Transverse colon (tissue), 4 donors: Measurements from ENCODE around the gene LMTK2. TPM values are rescaled to one million over a fixed set of nuclear protein-coding genes. Genes with fewer than 3 reads are reported as not detected.

Source experiments
- DNase-seq: peaks from one replicate; pipeline ENCODE4 v3.0.0-alpha.2; 2019
- H3K27ac ChIP-seq, 4 donors: fragments of 200-600 bp; sonication (generic); 2 replicates each; pipeline ENCODE4 v1.5.1; 2016 to 2018; ENCODE audit warnings: inconsistent platforms in 4 of 4
- H3K27me3 ChIP-seq: fragments of 200-600 bp; sonication (generic); 2 replicates; pipeline ENCODE4 v1.5.1; 2017; ENCODE audit warnings: inconsistent platforms
- H3K36me3 ChIP-seq, 4 donors: fragments of 200-600 bp; sonication (generic); 2 replicates each; pipeline ENCODE4 v1.5.1; 2017 to 2019; ENCODE audit warnings: inconsistent platforms in 4 of 4
- H3K4me1 ChIP-seq, 4 donors: fragments of 200-600 bp; sonication (generic); 2 replicates each; pipeline ENCODE4 v1.5.1; 2017 to 2020; ENCODE audit warnings: inconsistent platforms in 4 of 4
- H3K4me3 ChIP-seq, 4 donors: fragments of 200-600 bp; sonication (generic); 1 replicate in 1 of 4; 2 replicates in 3 of 4; pipeline versions ENCODE4 v1.5.1 to v1.6.1; 2017 to 2019; ENCODE audit warnings: inconsistent platforms in 4 of 4
- H3K9me3 ChIP-seq, 2 donors: fragments of 200-600 bp; sonication (generic); 2 replicates each; pipeline ENCODE4 v1.5.1; 2017 to 2019; ENCODE audit warnings: inconsistent platforms in 2 of 2
- CTCF ChIP-seq, 5 experiments: fragments of 200-600 bp in 3 of 5; fragments of 450-650 bp in 2 of 5; sonication (generic) in 3 of 5; IDR thresholded peaks; 1 replicate in 2 of 5; 2 replicates in 3 of 5; pipeline ENCODE4 v1.5.1; 2016 to 2017; ENCODE audit warnings: antibody characterized with exemption in 5 of 5, inconsistent platforms in 3 of 5, mild to moderate bottlenecking in 2 of 5, moderate library complexity in 1 of 5
- EP300 ChIP-seq: sonication (generic); formaldehyde crosslinking; IDR thresholded peaks from one replicate; pipeline ENCODE4 v1.6.1; 2017; ENCODE audit warnings: antibody characterized with exemption, low read depth
- POLR2A ChIP-seq: fragments of 450-650 bp; IDR thresholded peaks from one replicate; pipeline ENCODE4 v1.6.1; 2016; ENCODE audit warnings: antibody characterized with exemption, mild to moderate bottlenecking, moderate library complexity
- POLR2AphosphoS5 ChIP-seq, 3 donors: sonication (generic); formaldehyde crosslinking; IDR thresholded peaks; one replicate each; pipeline ENCODE4 v1.6.1; 2016; ENCODE audit warnings: antibody characterized with exemption in 3 of 3
- WGBS, 2 donors: methylation state at CpG; one replicate each; pipeline ENCODE4 v1.1.5; 2018; ENCODE audit warnings: low coverage in 1 of 2; 5-methylcytosine and 5-hydroxymethylcytosine counted together
- in situ Hi-C, 4 donors: fragments of 200-750 bp; cut with MboI; loops; one replicate each; pipeline versions ENCODE4 v1.15.0 to v1.15.1; 2017; ENCODE audit warnings: low sequenced_read_pairs in 3 of 4, low pct_ligation_motif_present in 1 of 4, low pct_unique_long_range_greater_than_20kb in 1 of 4
- intact Hi-C: fragments of 100-400 bp; cut with DNase I; formaldehyde crosslinking; loops from one replicate; pipeline ENCODE4 v1.15.1; 2023; ENCODE audit warnings: low total_unique reads
- total RNA-seq, 4 donors: library from RNA; depleted of rRNA; stranded (reverse); fragments of >200 nt; gene quantifications; one replicate each; pipeline ENCODE4 v1.1.0, GENCODE V29; 2016

Gene LMTK2
- total RNA-seq, 4 donors from 2014 or later, result 51.6 to 106 (median 62.2) TPM

GRCh38 chr7:98178321-98178720 lies 71.7 kb downstream of the LMTK2 start:
- DNase-seq, result no peak

DNA sequence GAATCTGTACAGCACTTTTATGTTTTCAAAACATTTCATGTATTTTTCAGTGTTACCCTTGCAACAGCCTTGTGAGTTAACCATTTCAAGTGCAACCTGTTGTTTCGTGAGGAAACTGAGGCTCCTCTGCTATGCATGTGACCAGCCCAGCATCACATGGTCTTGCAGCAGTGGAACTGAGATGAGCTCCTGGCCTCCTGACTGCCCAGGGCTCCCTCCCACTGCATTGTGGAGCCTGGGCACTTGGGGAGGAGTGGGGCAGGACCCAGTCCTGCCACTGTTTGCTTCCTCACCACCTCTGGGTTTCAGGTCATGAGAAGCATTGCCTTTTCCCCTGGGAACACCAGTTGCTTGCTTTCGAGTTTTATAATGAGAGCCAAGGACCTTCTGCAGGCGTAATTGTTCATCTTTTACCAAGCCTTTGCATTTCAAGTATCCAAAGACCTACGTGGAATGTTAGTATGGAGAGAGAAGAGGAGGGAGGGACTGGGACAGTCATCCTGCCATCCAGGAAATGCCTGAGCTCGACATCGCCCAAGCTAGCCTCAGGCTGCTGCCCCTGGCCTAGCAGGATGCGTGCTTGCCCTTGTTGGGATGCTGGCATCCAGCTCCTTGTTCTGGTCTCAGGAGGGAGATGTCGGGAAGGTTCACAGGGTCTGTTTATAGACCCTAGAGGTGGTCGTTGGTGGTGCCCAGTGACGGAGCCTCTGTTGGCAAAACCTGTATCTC lies 72.3 kb downstream of the LMTK2 start:
- in situ Hi-C loops, result no loop called here
- Histone ChIP-seq H3K36me3 (no peaks in the 10 kb centered on the region), H3K4me1 (no peaks in the 10 kb centered on the region), H3K27me3 (no peaks in the 10 kb centered on the region), H3K9me3 (no peaks in the 10 kb centered on the region), H3K4me3 (no peak overlapping the region), H3K27ac (no peak overlapping the region)
- WGBS, 2 donors, result 83 to 87% methylated on average over 3 to 10 of the region's 10 CpGs
- no peak for TF ChIP-seq CTCF (IDR thresholded peaks at IDR 0.05)
- TF ChIP-seq EP300, result no peak
- TF ChIP-seq POLR2A, result no peak
- no peak for TF ChIP-seq POLR2AphosphoS5 (IDR thresholded peaks at IDR 0.05)
- intact Hi-C loops, result no loop called here
- no peak for DNase-seq

More at GRCh38 chr7:98178321-98178720, 71.7 kb downstream of the LMTK2 start:
- Histone ChIP-seq H3K27me3 (no peaks in the 10 kb centered on the region), H3K27ac (no peak overlapping the region), H3K4me1 (no peaks in the 10 kb centered on the region), H3K36me3 (no peaks in the 10 kb centered on the region), H3K4me3 (no peak overlapping the region), H3K9me3 (no peaks in the 10 kb centered on the region)
- TF ChIP-seq EP300 (no peak), POLR2A (no peak), POLR2AphosphoS5 (IDR thresholded peaks at IDR 0.05) (no peak), CTCF (IDR thresholded peaks at IDR 0.05) (no peak)
- 88 to 93% methylated on average over 10 to 16 of the region's 16 CpGs for WGBS, 2 donors
- in situ Hi-C loops (no loop called here), intact Hi-C loops (no loop called here)

DNA sequence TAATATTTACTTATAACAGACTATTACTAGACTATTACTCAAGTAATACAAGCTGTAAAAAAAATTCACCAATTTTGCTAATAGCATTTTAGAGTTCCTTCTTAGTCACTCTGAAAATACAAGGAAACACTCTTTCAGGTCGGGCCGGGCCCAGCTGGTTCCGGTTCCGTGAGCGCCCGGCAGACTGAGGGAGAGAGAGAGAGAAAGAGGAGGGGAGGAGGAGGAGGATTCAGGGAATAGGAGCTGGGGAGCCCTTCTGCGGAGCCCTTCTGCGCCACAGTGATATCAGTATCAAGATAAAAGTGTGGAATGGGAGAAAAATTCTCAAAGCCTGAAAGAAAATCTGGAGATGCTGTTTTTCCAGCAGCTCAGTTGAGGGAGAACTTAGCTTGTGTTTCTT lies 74.1 kb downstream of the LMTK2 start:
- H3K4me3 ChIP-seq, result no peak overlapping the region
- intact Hi-C loops (loop anchor here (5.0 kb wide), 1 partner anchor 1147 kb away; the partner anchor contains the start of gene ARPC1A), in situ Hi-C loops (no loop called here)
- DNase-seq, result no peak
- WGBS, 2 donors, result 91 to 94% methylated on average over 8 of the region's 8 CpGs
- H3K27ac ChIP-seq, result no peak overlapping the region
- H3K9me3 ChIP-seq, result no peaks in the 10 kb centered on the region
- H3K4me1 ChIP-seq, result no peaks in the 10 kb centered on the region
- TF ChIP-seq POLR2AphosphoS5 (IDR thresholded peaks at IDR 0.05) (no peak), CTCF (IDR thresholded peaks at IDR 0.05) (no peak), EP300 (no peak), POLR2A (no peak)
- H3K27me3 ChIP-seq, result no peaks in the 10 kb centered on the region
- no peaks in the 10 kb centered on the region for H3K36me3 ChIP-seq

DNA sequence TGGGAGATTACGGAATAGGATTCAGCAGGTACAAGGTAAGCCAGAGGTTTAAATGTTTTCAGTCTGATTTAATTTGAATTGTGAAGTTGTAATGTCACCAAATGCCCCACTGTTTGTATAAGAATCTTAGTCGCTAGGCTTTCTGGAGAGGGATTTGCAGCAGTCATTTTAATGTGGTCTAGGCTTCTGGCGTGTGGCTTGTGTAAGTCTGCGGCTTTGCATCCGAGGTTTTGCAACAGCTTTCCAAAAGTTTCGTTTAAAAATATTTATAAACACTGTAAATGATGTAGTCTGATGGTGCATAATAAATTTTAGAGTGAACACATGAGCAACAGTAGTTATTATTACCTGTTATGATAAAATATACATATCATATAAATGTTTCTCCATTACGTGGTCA lies 78.4 kb downstream of the LMTK2 start:
- no peak for DNase-seq
- in situ Hi-C loops (no loop called here), intact Hi-C loops (no loop called here)
- TF ChIP-seq POLR2AphosphoS5 (IDR thresholded peaks at IDR 0.05) (no peak), POLR2A (no peak), CTCF (IDR thresholded peaks at IDR 0.05) (no peak), EP300 (no peak)
- no peak overlapping the region for H3K27ac ChIP-seq
- 73 to 87% methylated on average over 6 to 7 of the region's 7 CpGs for WGBS, 2 donors
- no peaks in the 10 kb centered on the region for H3K27me3 ChIP-seq
- no peaks in the 10 kb centered on the region for H3K4me1 ChIP-seq
- H3K9me3 ChIP-seq, result no peaks in the 10 kb centered on the region
- no peak overlapping the region for H3K4me3 ChIP-seq
- H3K36me3 ChIP-seq, result no peaks in the 10 kb centered on the region
